Endothelial cell of umbilical vein (primary cell): ENCODE measurements around the gene ALK. TPM values are rescaled to one million over a fixed set of nuclear protein-coding genes. Genes with fewer than 3 reads are reported as not detected.

ENCODE experiments used
- BruUV-seq: library from RNA; stranded (reverse); fragments of 400-500 nt; replicated peaks from 2 replicates; lab custom pipeline; 2021; lab: Mats Ljungman, UMichigan
- CTCF ChIA-PET: fragments of 300-600, 350-600 bp; sonication (Branson Sonifier 250); formaldehyde crosslinking; loops from one replicate; lab custom pipeline; 2021; ENCODE audit warnings: antibody characterized with exemption, inconsistent platforms; lab: Charles Lee
- POLR2A ChIA-PET: fragments of 300-600, 350-600 bp; sonication (Branson Sonifier 250); formaldehyde crosslinking; loops from one replicate; lab custom pipeline; 2021; ENCODE audit warnings: antibody characterized with exemption, inconsistent platforms; lab: Charles Lee
- DNase-seq: peaks from one replicate; pipeline ENCODE4 v3.0.0-alpha.2; 2011; ENCODE audit warnings: low read depth, low spot score
- FAIRE-seq: peaks from 2 replicates; lab custom pipeline; 2011; peaks lifted over from hg19 to GRCh38; lab: Jason Lieb, UNC
- H2AFZ ChIP-seq: 2 replicates; pipeline ENCODE4 v1.6.0; 2012; ENCODE audit warnings: low read depth, low read length, control low read depth, inconsistent platforms
- H3K27ac ChIP-seq: 2 replicates; pipeline ENCODE4 v1.5.1; 2011; ENCODE audit warnings: low read depth, mild to moderate bottlenecking, control low read depth, low read length, moderate library complexity; ENCODE audit not compliant: insufficient read depth
- H3K27me3 ChIP-seq, 2 experiments: 2 replicates each; pipeline versions ENCODE4 v1.6.0 to v1.6.1; 2011; ENCODE audit warnings: low read length in 2 of 2, mixed read lengths in 1 of 2; ENCODE audit not compliant: control insufficient read depth in 2 of 2, insufficient read depth in 2 of 2
- H3K36me3 ChIP-seq, 2 experiments: 2 replicates in 1 of 2; 3 replicates in 1 of 2; pipeline ENCODE4 v1.5.1; 2011; ENCODE audit warnings: low read length in 2 of 2, mild to moderate bottlenecking in 1 of 2, moderate library complexity in 1 of 2; ENCODE audit not compliant: control insufficient read depth in 2 of 2, insufficient read depth in 2 of 2; ENCODE audit errors: extremely low read depth in 1 of 2
- H3K4me1 ChIP-seq: 3 replicates; pipeline ENCODE4 v1.5.1; 2011; ENCODE audit warnings: mild to moderate bottlenecking, low read length; ENCODE audit not compliant: control insufficient read depth, insufficient read depth; ENCODE audit errors: extremely low read depth
- H3K4me2 ChIP-seq: 2 replicates; pipeline ENCODE4 v1.6.1; 2011; ENCODE audit warnings: low read length, control low read depth, mixed read lengths; ENCODE audit not compliant: insufficient read depth
- H3K4me3 ChIP-seq, 3 experiments: fragments of 200-600 bp in 1 of 3; sonication (generic), shearing (Covaris generic) in 1 of 3; replicated peaks in 1 of 3; 2 replicates each; pipeline ENCODE4 v1.5.1; 2011 to 2016; ENCODE audit warnings: control low read depth in 3 of 3, low read length in 3 of 3, mild to moderate bottlenecking in 2 of 3, inconsistent platforms in 1 of 3, low read depth in 1 of 3, moderate library complexity in 1 of 3; ENCODE audit not compliant: insufficient read depth in 1 of 3
- H3K79me2 ChIP-seq: 2 replicates; pipeline ENCODE4 v1.6.0; 2012; ENCODE audit warnings: low read length, inconsistent platforms; ENCODE audit not compliant: control insufficient read depth, insufficient read depth
- H3K9ac ChIP-seq: replicated peaks from 2 replicates; pipeline ENCODE3; 2011; ENCODE audit warnings: low read length, control low read depth; ENCODE audit not compliant: insufficient read depth; ENCODE audit errors: extremely low read depth
- H3K9me1 ChIP-seq: replicated peaks from 3 replicates; pipeline ENCODE4 v1.6.0; 2011; ENCODE audit warnings: mild to moderate bottlenecking, low read length; ENCODE audit not compliant: control insufficient read depth, insufficient read depth; ENCODE audit errors: extremely low read depth
- H3K9me3 ChIP-seq: replicated peaks from 2 replicates; pipeline ENCODE4 v1.5.1; 2012; ENCODE audit warnings: low read length, inconsistent platforms; ENCODE audit not compliant: control insufficient read depth, insufficient read depth
- H4K20me1 ChIP-seq: replicated peaks from 2 replicates; pipeline ENCODE3; 2011; ENCODE audit warnings: mild to moderate bottlenecking, low read length; ENCODE audit not compliant: control insufficient read depth, insufficient read depth; ENCODE audit errors: extremely low read depth
- GATA2 ChIP-seq: IDR thresholded peaks from 2 replicates; pipeline ENCODE4 v1.7.0; 2011; ENCODE audit warnings: low read depth, mild to moderate bottlenecking, moderate library complexity, mixed read lengths, low read length; ENCODE audit not compliant: insufficient read length, insufficient read depth
- JUN ChIP-seq: IDR thresholded peaks from 2 replicates; pipeline ENCODE4 v1.6.1; 2011; ENCODE audit warnings: borderline replicate concordance, low read depth; ENCODE audit not compliant: insufficient read length, insufficient read depth
- MYC ChIP-seq: IDR thresholded peaks from one replicate; pipeline ENCODE4 v1.6.1; 2011; ENCODE audit warnings: mild to moderate bottlenecking, low read depth, low read length
- POLR2AphosphoS5 ChIP-seq: IDR thresholded peaks from 2 replicates; pipeline ENCODE4 v1.6.1; 2012; ENCODE audit warnings: low read depth, mild to moderate bottlenecking, control low read depth, low read length, moderate library complexity; ENCODE audit not compliant: insufficient read depth
- dilution Hi-C: fragments of 300-500 bp; cut with MboI; formaldehyde crosslinking; loops from one replicate; pipeline ENCODE4 v1.15.0; 2019; ENCODE audit warnings: low sequenced_read_pairs; ENCODE audit not compliant: extremely low pct_ligation_motif_present
- intact Hi-C: fragments of 100-400 bp; cut with micrococcal nuclease; formaldehyde crosslinking; loops from one replicate; pipeline ENCODE4 v1.10.0; 2022
- polyA plus RNA-seq, 4 experiments: library from polyadenylated mRNA; depleted of rRNA in 3 of 4; stranded (reverse) in 3 of 4; unstranded in 1 of 4; fragments of >200 nt; gene quantifications; 2 replicates each; pipeline versions ENCODE4 v1.2.1 to v1.2.3, GENCODE V29; 2011 to 2012; ENCODE audit warnings: missing spikeins in 1 of 4
- small RNA-seq: library from RNA; depleted of rRNA; stranded (forward); fragments of <200 nt; gene quantifications from one replicate; pipeline ENCODE3, GENCODE V24; 2012; ENCODE audit warnings: low replicate concordance, low read depth; ENCODE audit not compliant: insufficient read depth, insufficient read length
- total RNA-seq: library from RNA; stranded (reverse); gene quantifications from 2 replicates; pipeline ENCODE4 v1.2.3, GENCODE V29; 2021
- TF ChIP-seq, protein P1 (sequence below): IDR thresholded peaks from 2 replicates; pipeline ENCODE4 v1.6.1; 2011; ENCODE audit not compliant: insufficient read depth, insufficient read length

ALK gene
- total and polyA plus RNA-seq, 2 donors (not counting 3 experiments of a cell fraction or from before 2014, with no cell fraction given), result not detected

DNA sequence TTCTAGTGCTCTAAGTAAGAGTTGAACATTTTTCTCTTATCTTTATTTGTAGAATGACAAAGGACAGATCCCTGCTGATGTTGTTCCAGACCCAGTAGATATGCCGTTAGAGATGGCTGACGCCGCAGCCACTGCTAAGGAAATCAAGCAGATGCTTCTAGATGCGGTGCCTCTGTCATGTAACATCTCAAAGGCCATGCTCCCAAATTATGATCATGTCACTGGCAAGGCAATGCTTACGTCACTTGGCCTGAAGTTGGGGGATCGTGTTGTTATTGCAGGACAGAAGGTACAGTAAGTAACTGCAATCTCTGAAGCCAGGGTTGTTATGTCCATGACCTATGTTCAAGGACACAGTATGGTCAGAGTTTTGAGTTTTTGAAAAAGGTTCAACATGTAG is 777.7 kb downstream of the ALK start:
- intact Hi-C loops, result no loop called here
- Histone ChIP-seq H3K27ac (no peak overlapping the region), H3K9me1 (no peaks in the 10 kb centered on the region), H2AFZ (no peak overlapping the region), H3K4me3 (no peak overlapping the region), H3K27me3 (no peaks in the 10 kb centered on the region), H3K4me1 (no peaks in the 10 kb centered on the region), H3K9me3 (no peaks in the 10 kb centered on the region), H4K20me1 (no peaks in the 10 kb centered on the region), H3K9ac (no peak overlapping the region), H3K79me2 (peaks cover 7% of the 10 kb centered on the region), H3K36me3 (peaks cover 7 to 9% of the 10 kb centered on the region in 2 experiments), H3K4me2 (no peak overlapping the region)
- BruUV-seq, result no TSS peak
- ChIA-PET POLR2A (no interaction called here), CTCF (no interaction called here)
- no peak for TF ChIP-seq GATA2
- TF ChIP-seq MYC, result no peak
- TF ChIP-seq JUN, result no peak
- no peak for TF ChIP-seq POLR2AphosphoS5
- TF ChIP-seq, protein P1, sequence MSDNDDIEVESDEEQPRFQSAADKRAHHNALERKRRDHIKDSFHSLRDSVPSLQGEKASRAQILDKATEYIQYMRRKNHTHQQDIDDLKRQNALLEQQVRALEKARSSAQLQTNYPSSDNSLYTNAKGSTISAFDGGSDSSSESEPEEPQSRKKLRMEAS, result no peak
- dilution Hi-C loops, result no loop called here
- DNase-seq (no peak), FAIRE-seq (no peak)

Small RNA genes within 50 kb of the gene (small RNA-seq; reads per million reads assigned to genes)
- not detected for gene RN7SL516P

Other genes with a start within 250 kb of the ALK start
- gene YPEL5, start 225.4 kb upstream of the ALK start, total RNA-seq, result 59.3 and 62.0 TPM in 2 replicates
- gene YPEL5, start 225.4 kb upstream of the ALK start, polyA plus RNA-seq, result 49.5 and 51.8 TPM in 2 replicates